ENCODE results near the gene ICAM2.

The ICAM2 gene

GRCh38 chr17:64008830-64009229 is 11.6 kb downstream of the ICAM2 start:
- no peak for TF ChIP-seq TSHZ2 (CRISPR knock-in tag; IDR thresholded peaks at IDR 0.05)
- no peak for TF ChIP-seq ESRRG (CRISPR knock-in tag; IDR thresholded peaks at IDR 0.05)
- no peak for TF ChIP-seq PATZ1 (CRISPR knock-in tag; IDR thresholded peaks at IDR 0.05; ENCODE audit: borderline replicate concordance)
- TF ChIP-seq CREB5 (CRISPR knock-in tag; IDR thresholded peaks at IDR 0.05; ENCODE audit: low read depth), result no peak
- TF ChIP-seq PPARA (CRISPR knock-in tag; IDR thresholded peaks at IDR 0.05; ENCODE audit: borderline replicate concordance), result no peak
- no peak for TF ChIP-seq CSRNP3 (CRISPR knock-in tag; IDR thresholded peaks at IDR 0.05)
- ATAC-seq, result no peak

GRCh38 chr17:64008346-64008745 is 12.1 kb downstream of the ICAM2 start:
- no peak for ATAC-seq
- TF ChIP-seq ZNF565 (CRISPR knock-in tag; conservative IDR thresholded peaks at IDR 0.05; ENCODE audit: low read depth), result no peak
- TF ChIP-seq CSRNP3 (CRISPR knock-in tag; IDR thresholded peaks at IDR 0.05), result no peak
- no peak for TF ChIP-seq POU6F1 (CRISPR knock-in tag; IDR thresholded peaks at IDR 0.05; ENCODE audit: borderline replicate concordance, low read depth)
- no peak for TF ChIP-seq ZFP30 (CRISPR knock-in tag; IDR thresholded peaks at IDR 0.05)
- TF ChIP-seq ESRRG (CRISPR knock-in tag; IDR thresholded peaks at IDR 0.05), result no peak
- no peak for TF ChIP-seq ISL1 (CRISPR knock-in tag; IDR thresholded peaks at IDR 0.05)
- TF ChIP-seq TCF4 (CRISPR knock-in tag; IDR thresholded peaks at IDR 0.05; ENCODE audit: borderline replicate concordance), result no peak
- no peak for TF ChIP-seq ZNF8 (CRISPR knock-in tag; IDR thresholded peaks at IDR 0.05)
- TF ChIP-seq BACH2 (CRISPR knock-in tag; IDR thresholded peaks at IDR 0.05; ENCODE audit: borderline replicate concordance), result no peak
- TF ChIP-seq ZC3H10 (CRISPR knock-in tag; IDR thresholded peaks at IDR 0.05), result no peak

- TF ChIP-seq ZFP3 (CRISPR knock-in tag; IDR thresholded peaks at IDR 0.05) (no peak), CSDC2 (CRISPR knock-in tag; IDR thresholded peaks at IDR 0.05) (no peak), ISL1 (CRISPR knock-in tag; IDR thresholded peaks at IDR 0.05) (no peak), ZC3H10 (CRISPR knock-in tag; IDR thresholded peaks at IDR 0.05) (no peak), TSHZ2 (CRISPR knock-in tag; IDR thresholded peaks at IDR 0.05) (no peak), RARB (CRISPR knock-in tag; IDR thresholded peaks at IDR 0.05) (no peak), ZFP30 (CRISPR knock-in tag; IDR thresholded peaks at IDR 0.05) (no peak), ARNTL (CRISPR knock-in tag; IDR thresholded peaks at IDR 0.05; ENCODE audit: borderline replicate concordance, low read depth) (no peak), ZNF70 (CRISPR knock-in tag; IDR thresholded peaks at IDR 0.05) (no peak), GLIS3 (CRISPR knock-in tag; IDR thresholded peaks at IDR 0.05) (no peak), ZNF565 (CRISPR knock-in tag; conservative IDR thresholded peaks at IDR 0.05; ENCODE audit: low read depth) (no peak), POU6F1 (CRISPR knock-in tag; IDR thresholded peaks at IDR 0.05; ENCODE audit: borderline replicate concordance, low read depth) (no peak), OSR1 (CRISPR knock-in tag; IDR thresholded peaks at IDR 0.05) (no peak)
- no peak for ATAC-seq
These were observed 12.6 kb downstream of the ICAM2 start for GRCh38 chr17:64007838-64008282.

Data from SK-N-SH treated with all-trans-retinoic acid at 6 μM for 48 hours (cell line).